ENCODE measurements around the gene KCNQ1. TPM values are rescaled to one million over a fixed set of nuclear protein-coding genes. Genes with fewer than 3 reads are reported as not detected.

KCNQ1 gene
- total and polyA plus RNA-seq, 2 experiments from 2014 or later = 0.45 to 0.87 TPM

DNA sequence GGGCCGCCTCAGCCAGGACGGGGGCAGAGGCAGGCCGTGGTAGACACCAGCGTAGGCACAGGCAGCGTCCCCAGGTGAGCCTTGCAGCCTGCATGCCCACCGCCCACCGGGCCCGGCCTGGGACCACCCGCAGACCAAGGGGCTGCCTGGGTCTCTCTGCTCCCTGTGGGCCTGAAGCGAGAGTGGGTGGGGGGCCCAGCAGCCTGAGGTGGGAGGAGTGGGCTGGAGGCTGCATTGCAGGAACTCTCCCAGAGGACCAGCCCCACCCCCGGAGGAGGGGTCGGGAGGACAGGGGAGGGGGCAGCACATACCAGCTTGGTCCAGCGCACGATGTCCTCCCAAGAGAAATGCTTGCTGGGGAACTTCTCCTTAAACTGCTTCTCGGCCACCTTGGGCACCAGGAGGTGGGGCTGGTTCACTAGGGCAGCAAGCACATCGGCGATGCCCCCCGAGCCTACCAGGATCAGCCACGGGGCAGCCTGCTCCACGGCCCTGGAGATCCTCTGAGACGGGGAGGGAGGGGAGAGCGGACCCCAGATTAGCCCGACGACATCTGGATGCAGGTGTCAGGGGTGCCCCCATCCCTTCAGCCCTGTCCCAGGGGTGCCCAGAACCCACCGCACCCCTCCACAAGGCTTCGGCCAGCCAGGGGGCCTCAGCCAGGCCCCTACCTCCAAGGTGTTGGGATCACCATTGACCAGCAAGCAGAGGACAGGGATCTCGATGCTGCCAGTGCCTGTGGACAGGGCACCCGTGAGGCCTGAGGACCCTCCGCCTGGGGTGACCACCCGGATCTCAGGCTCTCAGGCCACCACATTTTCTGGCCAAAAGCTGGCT, 26.7 kb upstream of the KCNQ1 start (continued):
- TF ChIP-seq ZNF114 (CRISPR knock-in tag; IDR thresholded peaks at IDR 0.05) = no peak
- TF ChIP-seq, protein P1, sequence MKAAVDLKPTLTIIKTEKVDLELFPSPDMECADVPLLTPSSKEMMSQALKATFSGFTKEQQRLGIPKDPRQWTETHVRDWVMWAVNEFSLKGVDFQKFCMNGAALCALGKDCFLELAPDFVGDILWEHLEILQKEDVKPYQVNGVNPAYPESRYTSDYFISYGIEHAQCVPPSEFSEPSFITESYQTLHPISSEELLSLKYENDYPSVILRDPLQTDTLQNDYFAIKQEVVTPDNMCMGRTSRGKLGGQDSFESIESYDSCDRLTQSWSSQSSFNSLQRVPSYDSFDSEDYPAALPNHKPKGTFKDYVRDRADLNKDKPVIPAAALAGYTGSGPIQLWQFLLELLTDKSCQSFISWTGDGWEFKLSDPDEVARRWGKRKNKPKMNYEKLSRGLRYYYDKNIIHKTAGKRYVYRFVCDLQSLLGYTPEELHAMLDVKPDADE (IDR thresholded peaks at IDR 0.05) = no peak
- no peak for TF ChIP-seq EZH2phosphoT487 (IDR thresholded peaks at IDR 0.05; ENCODE audit: unreplicated experiment)
- no peak for TF ChIP-seq CREB1 (CRISPR knock-in tag; IDR thresholded peaks at IDR 0.05; ENCODE audit: low read depth)
- TF ChIP-seq, protein P2, sequence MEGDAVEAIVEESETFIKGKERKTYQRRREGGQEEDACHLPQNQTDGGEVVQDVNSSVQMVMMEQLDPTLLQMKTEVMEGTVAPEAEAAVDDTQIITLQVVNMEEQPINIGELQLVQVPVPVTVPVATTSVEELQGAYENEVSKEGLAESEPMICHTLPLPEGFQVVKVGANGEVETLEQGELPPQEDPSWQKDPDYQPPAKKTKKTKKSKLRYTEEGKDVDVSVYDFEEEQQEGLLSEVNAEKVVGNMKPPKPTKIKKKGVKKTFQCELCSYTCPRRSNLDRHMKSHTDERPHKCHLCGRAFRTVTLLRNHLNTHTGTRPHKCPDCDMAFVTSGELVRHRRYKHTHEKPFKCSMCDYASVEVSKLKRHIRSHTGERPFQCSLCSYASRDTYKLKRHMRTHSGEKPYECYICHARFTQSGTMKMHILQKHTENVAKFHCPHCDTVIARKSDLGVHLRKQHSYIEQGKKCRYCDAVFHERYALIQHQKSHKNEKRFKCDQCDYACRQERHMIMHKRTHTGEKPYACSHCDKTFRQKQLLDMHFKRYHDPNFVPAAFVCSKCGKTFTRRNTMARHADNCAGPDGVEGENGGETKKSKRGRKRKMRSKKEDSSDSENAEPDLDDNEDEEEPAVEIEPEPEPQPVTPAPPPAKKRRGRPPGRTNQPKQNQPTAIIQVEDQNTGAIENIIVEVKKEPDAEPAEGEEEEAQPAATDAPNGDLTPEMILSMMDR (conservative IDR thresholded peaks at IDR 0.05; ENCODE audit: low read depth in 2 of 2) = no peak

DNA sequence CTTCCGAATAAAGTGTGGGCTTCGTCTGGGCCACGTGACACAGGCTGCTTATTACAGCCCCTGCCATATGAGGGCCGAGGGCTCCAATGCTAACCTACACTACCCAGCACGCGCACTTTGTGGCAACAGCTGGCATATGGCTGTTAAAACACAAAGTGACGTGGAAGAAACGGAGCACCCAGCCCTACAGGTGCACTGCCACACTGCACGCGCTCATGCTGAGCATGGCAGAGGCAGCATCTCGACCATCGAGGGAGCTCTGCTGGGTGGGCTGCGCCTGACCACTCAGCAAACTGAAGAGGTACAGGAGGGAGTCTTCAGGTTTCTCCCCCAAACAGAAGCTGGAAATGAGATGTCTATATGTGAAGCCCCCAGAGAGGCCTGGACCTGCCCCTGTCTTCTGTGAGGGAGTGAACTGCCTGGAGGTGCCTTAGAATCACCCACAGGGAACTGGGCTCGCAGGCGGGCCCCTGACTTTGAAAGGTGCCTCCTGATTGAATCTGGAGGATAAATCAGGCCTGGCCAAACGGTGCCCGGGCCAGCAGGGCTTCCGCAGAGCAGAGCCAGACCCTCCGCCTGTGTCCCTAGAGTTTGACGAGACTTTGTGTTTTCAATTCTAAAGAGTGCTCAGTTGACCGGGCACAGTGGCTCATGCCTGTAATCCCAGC, 26.0 kb upstream of the KCNQ1 start:
- H3K27ac Mint-ChIP-seq = no peak overlapping the region
- 0 out of 3 replicates have a peak, but pooled peaks cover 2% of the 10 kb centered on the region for H3K4me1 Mint-ChIP-seq
- peaks cover 4% of the 10 kb centered on the region for H3K27me3 Mint-ChIP-seq (ENCODE audit: insufficient read depth, low read depth, poor library complexity)
- Histone ChIP-seq H2AFZ (no peak overlapping the region), H3K4me2 (no peak overlapping the region), H3K36me3 (ENCODE audit: insufficient read depth) (no peaks in the 10 kb centered on the region), H4K20me1 (replicated peaks; ENCODE audit: insufficient read depth) (no peaks in the 10 kb centered on the region), H3K79me2 (replicated peaks; ENCODE audit: insufficient read depth) (no peaks in the 10 kb centered on the region), H3K4me1 (ENCODE audit: insufficient read depth) (no peaks in the 10 kb centered on the region; the same call in 1 of the 2 replicates), H3K27ac (ENCODE audit: low read depth) (no peak overlapping the region), H3K27me3 (ENCODE audit: insufficient read depth) (no peaks in the 10 kb centered on the region), H3K9me2 (ENCODE audit: insufficient read depth) (no peaks in the 10 kb centered on the region), H3F3A (replicated peaks; ENCODE audit: low read depth) (no peaks in the 10 kb centered on the region), H3K4me3 (no peak overlapping the region)
- DNase-seq (ENCODE audit: low spot score) = no peak
- H3K36me3 Mint-ChIP-seq (ENCODE audit: low read depth) = no peaks in the 10 kb centered on the region
- ATAC-seq = no peak
- H3K4me3 Mint-ChIP-seq = no peak overlapping the region
- no peaks in the 10 kb centered on the region for H3K9me3 Mint-ChIP-seq
- TF ChIP-seq ZNF114 (CRISPR knock-in tag; IDR thresholded peaks at IDR 0.05) (no peak), CREB1 (CRISPR knock-in tag; IDR thresholded peaks at IDR 0.05; ENCODE audit: low read depth) (no peak), NANOG (IDR thresholded peaks at IDR 0.05; ENCODE audit: borderline replicate concordance) (no peak), POLR2AphosphoS5 (IDR thresholded peaks at IDR 0.05; ENCODE audit: low read depth) (no peak), JUNB (IDR thresholded peaks at IDR 0.05; ENCODE audit: unreplicated experiment) (no peak), EZH2phosphoT487 (IDR thresholded peaks at IDR 0.05; ENCODE audit: unreplicated experiment) (no peak), STAT1 (IDR thresholded peaks at IDR 0.05; ENCODE audit: unreplicated experiment) (no peak), ZNF331 (CRISPR knock-in tag; IDR thresholded peaks at IDR 0.05; ENCODE audit: low read depth) (no peak)
- TF ChIP-seq, protein P2 (conservative IDR thresholded peaks at IDR 0.05; ENCODE audit: low read depth in 2 of 2) = no peak
- TF ChIP-seq, protein P3, sequence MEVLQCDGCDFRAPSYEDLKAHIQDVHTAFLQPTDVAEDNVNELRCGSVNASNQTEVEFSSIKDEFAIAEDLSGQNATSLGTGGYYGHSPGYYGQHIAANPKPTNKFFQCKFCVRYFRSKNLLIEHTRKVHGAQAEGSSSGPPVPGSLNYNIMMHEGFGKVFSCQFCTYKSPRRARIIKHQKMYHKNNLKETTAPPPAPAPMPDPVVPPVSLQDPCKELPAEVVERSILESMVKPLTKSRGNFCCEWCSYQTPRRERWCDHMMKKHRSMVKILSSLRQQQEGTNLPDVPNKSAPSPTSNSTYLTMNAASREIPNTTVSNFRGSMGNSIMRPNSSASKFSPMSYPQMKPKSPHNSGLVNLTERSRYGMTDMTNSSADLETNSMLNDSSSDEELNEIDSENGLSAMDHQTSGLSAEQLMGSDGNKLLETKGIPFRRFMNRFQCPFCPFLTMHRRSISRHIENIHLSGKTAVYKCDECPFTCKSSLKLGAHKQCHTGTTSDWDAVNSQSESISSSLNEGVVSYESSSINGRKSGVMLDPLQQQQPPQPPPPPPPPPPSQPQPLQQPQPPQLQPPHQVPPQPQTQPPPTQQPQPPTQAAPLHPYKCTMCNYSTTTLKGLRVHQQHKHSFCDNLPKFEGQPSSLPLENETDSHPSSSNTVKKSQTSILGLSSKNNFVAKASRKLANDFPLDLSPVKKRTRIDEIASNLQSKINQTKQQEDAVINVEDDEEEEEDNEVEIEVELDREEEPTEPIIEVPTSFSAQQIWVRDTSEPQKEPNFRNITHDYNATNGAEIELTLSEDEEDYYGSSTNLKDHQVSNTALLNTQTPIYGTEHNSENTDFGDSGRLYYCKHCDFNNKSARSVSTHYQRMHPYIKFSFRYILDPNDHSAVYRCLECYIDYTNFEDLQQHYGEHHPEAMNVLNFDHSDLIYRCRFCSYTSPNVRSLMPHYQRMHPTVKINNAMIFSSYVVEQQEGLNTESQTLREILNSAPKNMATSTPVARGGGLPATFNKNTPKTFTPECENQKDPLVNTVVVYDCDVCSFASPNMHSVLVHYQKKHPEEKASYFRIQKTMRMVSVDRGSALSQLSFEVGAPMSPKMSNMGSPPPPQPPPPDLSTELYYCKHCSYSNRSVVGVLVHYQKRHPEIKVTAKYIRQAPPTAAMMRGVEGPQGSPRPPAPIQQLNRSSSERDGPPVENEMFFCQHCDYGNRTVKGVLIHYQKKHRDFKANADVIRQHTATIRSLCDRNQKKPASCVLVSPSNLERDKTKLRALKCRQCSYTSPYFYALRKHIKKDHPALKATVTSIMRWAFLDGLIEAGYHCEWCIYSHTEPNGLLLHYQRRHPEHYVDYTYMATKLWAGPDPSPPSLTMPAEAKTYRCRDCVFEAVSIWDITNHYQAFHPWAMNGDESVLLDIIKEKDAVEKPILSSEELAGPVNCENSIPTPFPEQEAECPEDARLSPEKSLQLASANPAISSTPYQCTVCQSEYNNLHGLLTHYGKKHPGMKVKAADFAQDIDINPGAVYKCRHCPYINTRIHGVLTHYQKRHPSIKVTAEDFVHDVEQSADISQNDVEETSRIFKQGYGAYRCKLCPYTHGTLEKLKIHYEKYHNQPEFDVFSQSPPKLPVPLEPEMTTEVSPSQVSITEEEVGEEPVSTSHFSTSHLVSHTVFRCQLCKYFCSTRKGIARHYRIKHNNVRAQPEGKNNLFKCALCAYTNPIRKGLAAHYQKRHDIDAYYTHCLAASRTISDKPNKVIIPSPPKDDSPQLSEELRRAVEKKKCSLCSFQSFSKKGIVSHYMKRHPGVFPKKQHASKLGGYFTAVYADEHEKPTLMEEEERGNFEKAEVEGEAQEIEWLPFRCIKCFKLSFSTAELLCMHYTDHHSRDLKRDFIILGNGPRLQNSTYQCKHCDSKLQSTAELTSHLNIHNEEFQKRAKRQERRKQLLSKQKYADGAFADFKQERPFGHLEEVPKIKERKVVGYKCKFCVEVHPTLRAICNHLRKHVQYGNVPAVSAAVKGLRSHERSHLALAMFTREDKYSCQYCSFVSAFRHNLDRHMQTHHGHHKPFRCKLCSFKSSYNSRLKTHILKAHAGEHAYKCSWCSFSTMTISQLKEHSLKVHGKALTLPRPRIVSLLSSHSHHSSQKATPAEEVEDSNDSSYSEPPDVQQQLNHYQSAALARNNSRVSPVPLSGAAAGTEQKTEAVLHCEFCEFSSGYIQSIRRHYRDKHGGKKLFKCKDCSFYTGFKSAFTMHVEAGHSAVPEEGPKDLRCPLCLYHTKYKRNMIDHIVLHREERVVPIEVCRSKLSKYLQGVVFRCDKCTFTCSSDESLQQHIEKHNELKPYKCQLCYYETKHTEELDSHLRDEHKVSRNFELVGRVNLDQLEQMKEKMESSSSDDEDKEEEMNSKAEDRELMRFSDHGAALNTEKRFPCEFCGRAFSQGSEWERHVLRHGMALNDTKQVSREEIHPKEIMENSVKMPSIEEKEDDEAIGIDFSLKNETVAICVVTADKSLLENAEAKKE (CRISPR knock-in tag; IDR thresholded peaks at IDR 0.05) = no peak

Measured in GM23338 (cell line).